ENCODE results near the gene AUTS2.

Gene AUTS2

DNA sequence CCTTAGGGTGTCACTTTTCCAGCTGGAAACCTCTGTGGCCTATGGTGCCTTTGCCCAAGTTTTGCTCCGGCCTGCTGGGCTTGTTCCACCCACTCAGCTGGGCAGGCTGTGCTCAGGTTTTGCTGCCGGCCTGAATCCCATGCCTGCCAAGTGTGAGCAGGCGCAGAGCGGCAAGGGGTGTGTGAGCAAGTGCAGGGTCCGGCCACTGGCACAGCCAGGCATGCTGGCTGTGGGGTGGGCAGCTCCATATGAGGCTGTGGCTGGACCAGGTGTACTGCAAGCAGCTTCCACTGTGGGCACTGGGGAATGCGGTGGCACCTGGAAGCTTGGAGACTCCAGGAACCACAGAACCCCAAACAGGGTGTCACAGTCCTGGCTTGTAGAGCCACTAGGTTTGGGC, 92.1 kb downstream of the AUTS2 start:
- DNase-seq, result no peak

DNA sequence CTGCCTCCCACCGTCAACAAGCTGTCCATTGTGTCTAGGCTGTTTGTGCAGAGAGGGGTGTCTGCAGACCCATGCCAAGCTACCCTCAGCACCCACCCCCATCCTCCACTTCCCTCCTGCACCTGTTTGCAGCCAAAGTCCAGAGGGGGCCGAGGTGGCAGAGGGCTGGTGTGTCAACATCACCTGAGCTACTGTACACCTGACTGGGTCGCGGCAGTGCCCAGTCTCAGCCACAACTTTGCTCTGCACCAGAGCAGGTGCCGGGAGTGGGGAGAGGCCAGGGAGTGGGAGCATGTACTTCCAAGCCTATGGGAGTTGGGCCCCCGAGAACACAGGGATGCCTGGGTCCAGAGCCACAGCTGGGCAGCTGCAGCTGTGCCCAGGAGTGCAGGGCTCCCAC, 93.1 kb downstream of the AUTS2 start:
- no peak for DNase-seq

GRCh38 chr7:69691734-69692133, 93.5 kb downstream of the AUTS2 start:
- no peak for DNase-seq

DNA sequence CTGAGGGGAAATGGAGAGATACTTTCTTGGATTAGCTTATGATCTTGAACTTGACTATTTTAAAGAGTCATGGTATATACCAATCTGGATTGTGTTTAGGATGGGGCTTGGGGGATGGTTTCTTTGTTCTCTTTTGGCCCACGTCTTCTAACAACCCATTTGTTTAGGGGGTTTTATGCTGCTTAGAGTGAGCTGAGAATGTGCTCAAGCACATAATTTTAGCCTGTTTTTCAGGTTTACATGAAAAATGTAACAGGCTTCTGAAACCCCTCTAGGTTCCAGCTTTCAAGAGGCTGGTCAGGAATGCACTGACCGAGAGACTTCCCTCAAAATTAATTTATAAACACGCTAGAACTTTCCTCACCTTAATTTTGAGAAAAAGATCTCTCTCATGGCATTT, 94.3 kb downstream of the AUTS2 start:
- no peak for DNase-seq

GRCh38 chr7:69693042-69693441, 94.8 kb downstream of the AUTS2 start:
- DNase-seq, result no peak

DNA sequence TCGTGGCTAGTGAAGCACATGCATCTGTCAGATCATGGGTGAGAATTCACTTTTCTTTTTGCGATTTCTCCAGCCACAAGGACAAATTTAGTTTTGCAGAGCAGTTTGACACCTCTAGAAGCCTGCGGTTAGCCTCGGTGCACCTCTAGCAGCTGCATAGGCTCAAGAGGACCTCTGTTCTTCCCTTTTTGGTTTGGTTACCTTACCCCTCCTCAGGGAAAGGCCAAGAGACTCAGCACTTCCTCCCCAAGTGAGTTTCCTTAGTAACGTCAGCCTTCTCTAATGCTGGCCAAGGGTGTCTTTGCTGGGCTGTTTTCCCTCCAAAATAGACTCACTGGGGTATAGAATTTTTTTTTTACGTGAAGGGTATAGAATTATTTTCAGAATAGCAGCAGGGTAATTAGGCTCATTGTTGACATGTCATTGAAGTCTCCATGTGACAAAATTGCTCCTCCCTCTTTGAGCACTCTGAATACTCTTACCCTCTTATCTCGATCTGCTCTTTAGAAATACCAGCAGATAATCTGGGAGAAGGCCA, 97.8 kb downstream of the AUTS2 start:
- no peak for DNase-seq

- peak; percentile 27 to 61 for DNase-seq
Observed at GRCh38 chr7:69696686-69697685, 98.7 kb downstream of the AUTS2 start.

DNA sequence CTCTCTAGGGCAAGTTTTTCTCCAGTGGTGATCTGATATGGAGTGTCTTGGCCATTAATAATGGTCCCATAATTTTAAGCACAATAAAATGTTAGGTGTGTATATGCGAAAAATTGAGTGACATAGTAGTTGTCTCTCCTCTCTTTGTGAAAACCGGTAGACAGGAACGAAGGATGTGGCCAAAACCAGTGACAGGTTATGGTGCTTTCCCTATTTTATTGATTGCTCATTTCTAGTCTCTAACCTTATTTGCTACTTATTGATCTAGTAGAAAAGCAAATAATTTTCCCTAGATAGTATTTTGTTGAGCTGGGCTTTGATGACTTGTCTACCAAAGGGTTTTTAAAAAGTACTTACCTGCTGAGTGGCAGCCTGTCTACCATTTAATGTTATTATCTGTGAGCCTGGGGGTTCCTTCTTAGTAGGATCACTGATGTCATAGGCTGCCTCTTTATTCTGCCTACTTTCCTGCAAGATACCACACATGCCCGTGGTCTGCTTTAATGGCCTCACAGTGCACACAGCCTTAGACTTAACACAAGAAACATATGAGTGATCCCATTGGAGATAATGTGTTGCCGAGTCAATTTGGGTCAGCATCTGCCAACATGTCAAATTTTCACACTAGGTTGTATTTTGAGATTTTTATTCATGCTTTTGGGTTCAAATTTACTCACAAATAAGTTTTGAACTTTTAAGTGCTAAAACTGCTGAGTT, 100.0 kb downstream of the AUTS2 start:
- no peak for DNase-seq

DNA sequence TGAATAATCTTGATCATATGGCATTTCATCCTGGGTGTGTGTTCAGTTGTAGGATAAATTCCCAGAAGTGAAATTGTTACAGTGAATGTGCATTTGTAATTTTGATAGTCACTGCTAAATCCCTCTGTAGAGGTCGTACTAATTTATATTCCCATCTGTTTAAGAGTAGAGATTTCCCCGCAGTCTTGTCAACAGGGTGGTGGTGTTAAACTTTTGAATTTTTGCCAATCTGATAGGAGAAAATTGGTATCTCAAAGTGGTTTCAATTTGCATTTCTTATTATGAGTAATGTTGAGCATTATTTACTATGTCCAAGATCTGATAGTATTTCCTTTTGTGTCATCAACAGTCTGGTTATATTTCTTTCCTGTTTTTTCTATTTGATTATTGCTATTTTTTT, 101.7 kb downstream of the AUTS2 start:
- no peak for DNase-seq

DNA sequence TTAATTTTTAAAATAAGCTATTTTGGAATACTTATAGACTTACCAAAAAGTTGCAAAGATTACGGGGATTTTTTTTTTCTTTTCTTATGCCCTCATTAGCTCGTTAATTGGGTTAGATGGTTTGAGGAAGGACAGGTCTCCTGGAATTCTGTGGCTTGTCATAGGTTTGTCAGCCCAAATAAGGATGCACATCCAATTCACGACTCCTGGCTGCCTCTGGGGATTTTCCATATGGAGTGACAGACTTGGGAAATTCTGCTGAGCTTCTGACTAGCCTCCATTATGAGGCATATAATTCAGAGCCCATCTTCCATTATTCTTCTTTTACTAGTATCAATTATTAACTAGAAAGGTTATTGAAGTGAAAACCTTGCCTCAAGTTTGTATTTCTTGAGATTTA, 102.1 kb downstream of the AUTS2 start:
- no peak for DNase-seq

DNA sequence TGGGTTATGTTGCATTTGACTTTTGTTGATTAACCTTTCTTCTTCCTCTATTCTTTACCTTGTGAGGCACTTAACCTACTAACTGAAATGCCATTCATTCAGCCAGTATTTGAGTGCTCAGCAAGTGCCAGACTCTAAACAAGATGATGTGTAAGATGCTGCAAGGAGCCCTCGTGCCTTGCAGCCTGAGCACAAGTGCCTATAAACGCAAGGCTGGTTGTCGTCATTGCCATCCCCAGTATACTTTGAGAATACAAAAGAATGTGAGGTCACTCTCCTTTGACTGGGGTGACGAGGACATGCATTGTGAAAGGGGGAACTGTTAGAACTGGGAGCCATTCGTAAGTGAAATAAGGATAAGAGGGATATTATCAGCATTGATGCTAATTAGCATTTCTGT, 103.0 kb downstream of the AUTS2 start:
- no peak for DNase-seq

- no peak for DNase-seq
Observed at GRCh38 chr7:69702357-69702756, 104.1 kb downstream of the AUTS2 start.

- DNase-seq, result peak in 1 of 2 experiments; percentile 34
Observed at GRCh38 chr7:69703099-69703498, 104.8 kb downstream of the AUTS2 start.

DNA sequence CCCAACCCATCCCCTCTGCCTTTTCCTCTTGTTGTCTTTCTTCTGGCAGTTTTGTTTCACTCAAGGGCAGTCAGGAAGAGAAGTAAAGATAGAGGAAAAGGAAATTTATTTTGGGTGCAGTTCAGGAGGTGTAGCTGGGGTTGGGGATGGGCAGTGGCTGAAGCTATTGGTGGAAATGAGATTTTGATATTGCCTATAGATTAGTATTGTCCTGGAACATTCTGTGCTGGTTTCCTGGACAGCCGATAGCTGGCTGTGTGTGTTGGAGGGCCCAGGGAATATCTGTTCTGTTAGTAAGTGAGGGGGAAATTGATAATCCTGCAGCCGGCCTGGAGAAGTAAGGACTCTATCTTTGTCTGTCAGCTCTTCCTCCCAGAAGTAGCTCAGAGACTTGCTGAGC, 107.8 kb downstream of the AUTS2 start:
- DNase-seq, result no peak

- DNase-seq, result no peak
Observed at GRCh38 chr7:69708857-69709256, 110.6 kb downstream of the AUTS2 start.

DNA sequence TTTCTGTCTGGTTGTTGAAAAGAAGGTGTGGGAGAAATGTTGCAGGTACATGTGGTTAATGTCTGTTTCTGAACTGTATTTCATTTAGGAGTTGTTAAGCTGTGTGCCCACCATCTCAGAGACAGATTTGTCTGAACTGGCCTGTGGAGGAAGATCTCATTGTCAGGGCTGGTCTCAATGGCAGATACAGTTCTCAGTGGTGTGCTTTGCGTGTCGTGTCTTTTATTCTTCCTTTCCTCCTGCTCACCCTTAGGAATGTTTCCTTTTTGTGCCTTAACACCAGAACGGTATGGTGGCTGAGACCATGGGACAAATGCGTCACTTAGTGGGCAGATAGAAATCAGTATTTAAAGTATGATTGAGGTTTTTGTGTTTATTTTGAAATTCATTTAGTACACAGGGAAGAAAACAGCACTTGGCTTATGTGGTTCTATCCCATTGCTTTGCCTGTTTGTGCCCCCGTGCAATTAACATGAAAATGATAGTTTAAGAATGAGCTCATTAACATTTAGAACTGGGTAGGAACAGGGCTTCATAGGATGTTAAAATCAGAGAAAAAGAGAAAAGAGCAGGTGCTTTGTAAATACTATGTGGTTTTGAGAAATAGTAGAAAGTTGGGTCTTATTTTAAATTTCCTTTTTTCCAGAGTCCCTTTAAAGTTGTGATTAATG, 112.6 kb downstream of the AUTS2 start:
- no peak for DNase-seq

GRCh38 chr7:69714886-69715576, 116.8 kb downstream of the AUTS2 start:
- DNase-seq, result no peak

- no peak for DNase-seq
Observed at GRCh38 chr7:69717221-69717620, 118.9 kb downstream of the AUTS2 start.

DNA sequence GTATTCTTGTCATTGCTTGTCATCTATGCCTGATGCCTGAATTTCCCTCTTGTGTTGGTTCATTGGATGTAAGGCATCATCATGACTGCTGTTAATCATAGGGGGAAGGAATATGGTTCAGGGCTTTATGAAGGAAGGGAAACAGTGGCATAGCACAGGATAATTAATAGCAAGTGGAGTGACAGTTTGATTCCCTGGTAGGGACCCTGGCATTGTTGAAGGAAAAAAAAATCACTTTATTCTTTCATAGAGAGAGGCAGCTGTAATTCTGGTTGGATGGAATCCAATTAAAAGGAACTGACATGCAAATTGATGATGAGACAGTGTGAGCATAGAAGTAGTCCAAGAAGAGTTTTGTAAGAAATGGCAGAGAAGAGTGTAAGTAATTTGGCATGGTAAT, 121.4 kb downstream of the AUTS2 start:
- DNase-seq, result no peak

DNA sequence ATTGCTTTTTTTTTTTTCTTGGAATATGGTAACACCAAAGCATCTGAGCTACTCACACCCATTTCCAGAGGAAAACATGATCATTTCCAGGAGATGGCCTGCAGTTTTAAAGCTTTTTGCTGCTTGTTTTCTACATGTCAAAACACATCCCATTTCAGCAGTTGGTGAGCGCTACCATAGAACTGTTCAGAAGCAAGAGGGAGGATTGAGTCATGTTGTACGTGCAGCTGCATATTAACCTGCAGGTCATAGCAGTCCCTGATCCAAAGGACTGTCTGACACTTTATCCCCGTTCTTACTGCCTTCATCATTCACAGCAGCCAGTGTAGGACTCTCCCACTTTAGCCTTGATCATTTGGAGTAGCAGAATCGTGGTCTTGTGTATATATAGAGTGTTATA, 124.6 kb downstream of the AUTS2 start:
- no peak for DNase-seq

- DNase-seq, result no peak
Observed at GRCh38 chr7:69723663-69724062, 125.4 kb downstream of the AUTS2 start.

- DNase-seq, result no peak
Observed at GRCh38 chr7:69728304-69728703, 130.0 kb downstream of the AUTS2 start.

- DNase-seq, result peak; percentile 77 to 81
Observed at GRCh38 chr7:69732203-69732602, 133.9 kb downstream of the AUTS2 start.

All from NCI-H526 (cell line).